Pancreas (tissue), 10 donors: ENCODE data around the gene MCC. TPM values are rescaled to one million over a fixed set of nuclear protein-coding genes. Genes with fewer than 3 reads are reported as not detected.

Experiments
- ATAC-seq, 4 donors: fragments of 200-7000 bp; cut with Tn5 transposase; one replicate each; pipeline versions ENCODE4 v1.8.0 to v1.9.1; 2020; ENCODE audit warnings: mild to moderate bottlenecking in 4 of 4, moderate library complexity in 4 of 4
- DNase-seq, 6 donors: peaks; one replicate each; pipeline ENCODE4 v3.0.0-alpha.2; 2020
- FAIRE-seq: peaks from 2 replicates; lab custom pipeline; 2012; peaks lifted over from hg19 to GRCh38; lab: Jason Lieb, UNC
- H3K27ac ChIP-seq, 4 donors: fragments of 200-600 bp; sonication (generic); 1 replicate in 3 of 4; 2 replicates in 1 of 4; pipeline versions ENCODE4 v1.5.0 to v1.8.0; 2020
- H3K27me3 ChIP-seq, 4 donors: fragments of 200-600 bp; one replicate each; pipeline ENCODE4 v1.8.0; 2021
- H3K36me3 ChIP-seq, 3 donors: fragments of 200-600 bp; sonication (generic) in 1 of 3; one replicate each; pipeline versions ENCODE4 v1.5.0 to v1.8.0; 2020 to 2021
- H3K4me1 ChIP-seq, 3 donors: fragments of 200-600 bp; one replicate each; pipeline ENCODE4 v1.8.0; 2021
- H3K4me3 ChIP-seq, 4 donors: fragments of 200-600 bp; sonication (generic) in 2 of 4; one replicate each; pipeline versions ENCODE4 v1.5.0 to v1.8.0; 2020 to 2021
- H3K9me3 ChIP-seq, 4 donors: fragments of 200-600 bp; one replicate each; pipeline ENCODE4 v1.8.0; 2021
- WGBS, 2 donors: extraction: QIAGEN DNeasy Blood & Tissue Kit; methylation state at CpG; one replicate each; pipeline ENCODE4 v1.1.7; 2013; 5-methylcytosine and 5-hydroxymethylcytosine counted together
- intact Hi-C, 3 donors: fragments of 100-400 bp; cut with DNase I; formaldehyde crosslinking; loops; one replicate each; pipeline versions ENCODE4 v1.11.1 to v1.14.2; 2022
- polyA plus RNA-seq, 2 donors: library from polyadenylated mRNA; stranded (reverse); fragments of 200-250 nt; gene quantifications; one replicate each; pipeline ENCODE4 v1.2.3, GENCODE V29; 2013
- total RNA-seq, 6 donors: library from RNA; stranded (reverse); fragmentation: NEBNext Ultra II Directional in 4 of 6; extraction: Animal tissue kit (Norgen Biotek cat#: 25700) in 4 of 6; gene quantifications; one replicate each; pipeline versions ENCODE4 v1.2.1 to v1.2.4, GENCODE V29; 2021 to 2023
- TF ChIP-seq, protein P1 (sequence below), 4 donors: fragments of 200-600 bp; sonication (generic) in 3 of 4; IDR thresholded peaks; one replicate each; pipeline versions ENCODE4 v1.5.0 to v1.8.0; 2021; ENCODE audit warnings: antibody characterized with exemption in 4 of 4
- donor health status: healthy with polysubstance abuse.
- donor health status: DM: no; HTN: no; CAD: no; lungs with moderate emphysema.
- donor health status: DM: no; HTN: no; CAD: no.
- donor health status: control.
- donor health status: control.
- donor health status: Bipolar disorder and iron deficiency.
- donor health status: DM: yes; HTN: yes; CAD: no.
- donor health status: DM: no; HTN: no; CAD: no.
- donor health status: DM: no; HTN: no; CAD: no.
- donor health status: DM: yes; HTN: yes; CAD: no.

Gene MCC
- total and polyA plus RNA-seq, 8 donors, result 1.3 to 8.3 (median 4.0) TPM

- WGBS, 2 donors, result 32 to 39% methylated on average over 7 of the region's 7 CpGs
- Histone ChIP-seq H3K27ac (no peak overlapping the region), H3K4me3 (no peak overlapping the region), H3K27me3 (no peaks in the 10 kb centered on the region), H3K4me1 (peaks cover 0 to 5% (median 5%) of the 10 kb centered on the region in 3 donors), H3K36me3 (no peaks in the 10 kb centered on the region), H3K9me3 (no peaks in the 10 kb centered on the region)
- FAIRE-seq, result no peak
- intact Hi-C loops, result loop anchor here in 1 of 3 donors (10.0 kb wide), 2 partner anchors 125 to 225 kb away; no protein-coding TSS in a partner anchor
- peak in 2 of 4 donors; percentile 37 to 45 for ATAC-seq
- no peak for DNase-seq
- TF ChIP-seq, protein P1, sequence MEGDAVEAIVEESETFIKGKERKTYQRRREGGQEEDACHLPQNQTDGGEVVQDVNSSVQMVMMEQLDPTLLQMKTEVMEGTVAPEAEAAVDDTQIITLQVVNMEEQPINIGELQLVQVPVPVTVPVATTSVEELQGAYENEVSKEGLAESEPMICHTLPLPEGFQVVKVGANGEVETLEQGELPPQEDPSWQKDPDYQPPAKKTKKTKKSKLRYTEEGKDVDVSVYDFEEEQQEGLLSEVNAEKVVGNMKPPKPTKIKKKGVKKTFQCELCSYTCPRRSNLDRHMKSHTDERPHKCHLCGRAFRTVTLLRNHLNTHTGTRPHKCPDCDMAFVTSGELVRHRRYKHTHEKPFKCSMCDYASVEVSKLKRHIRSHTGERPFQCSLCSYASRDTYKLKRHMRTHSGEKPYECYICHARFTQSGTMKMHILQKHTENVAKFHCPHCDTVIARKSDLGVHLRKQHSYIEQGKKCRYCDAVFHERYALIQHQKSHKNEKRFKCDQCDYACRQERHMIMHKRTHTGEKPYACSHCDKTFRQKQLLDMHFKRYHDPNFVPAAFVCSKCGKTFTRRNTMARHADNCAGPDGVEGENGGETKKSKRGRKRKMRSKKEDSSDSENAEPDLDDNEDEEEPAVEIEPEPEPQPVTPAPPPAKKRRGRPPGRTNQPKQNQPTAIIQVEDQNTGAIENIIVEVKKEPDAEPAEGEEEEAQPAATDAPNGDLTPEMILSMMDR (IDR thresholded peaks at IDR 0.05), result no peak
Observed at GRCh38 chr5:113379936-113380806, 108.1 kb downstream of the MCC start.

DNA sequence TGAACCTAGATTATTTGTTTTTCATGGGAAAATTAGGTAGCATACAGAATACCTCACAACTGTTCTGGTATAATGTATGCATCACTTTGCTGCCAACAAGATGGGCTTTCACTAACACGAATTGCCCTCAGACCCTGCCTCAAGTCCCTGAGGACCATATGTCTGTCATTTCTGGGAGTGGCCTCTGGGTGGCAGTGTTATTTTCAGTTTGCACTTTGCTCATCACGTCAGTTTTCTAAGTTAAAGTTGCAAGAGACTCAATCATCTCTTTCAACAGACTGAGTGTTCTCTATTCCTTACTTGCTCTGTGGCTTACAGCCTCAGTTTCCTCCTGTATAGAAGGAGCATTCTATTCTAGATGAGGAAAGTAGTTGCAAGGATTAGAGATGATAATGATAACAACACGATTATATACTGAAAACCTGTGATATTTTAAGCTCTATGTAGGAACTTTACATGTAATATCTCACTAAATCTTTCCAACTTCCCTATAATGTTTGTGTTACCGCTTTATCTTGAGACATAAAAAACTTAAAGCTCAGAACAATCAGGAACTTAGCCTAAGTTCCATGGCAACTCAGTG lies 109.2 kb downstream of the MCC start:
- H3K4me1 ChIP-seq, result peaks cover 0 to 5% (median 5%) of the 10 kb centered on the region in 3 donors
- DNase-seq, result peak in 4 of 6 donors; percentile 21 to 44 (median 32)
- peak; percentile 43 to 88 (median 83) for ATAC-seq
- no peaks in the 10 kb centered on the region for H3K27me3 ChIP-seq
- no peak overlapping the region for H3K27ac ChIP-seq
- WGBS, 2 donors, result 8 to 23% methylated on average over 4 of the region's 4 CpGs
- H3K9me3 ChIP-seq, result no peaks in the 10 kb centered on the region
- no peaks in the 10 kb centered on the region for H3K36me3 ChIP-seq
- TF ChIP-seq, protein P1 (IDR thresholded peaks at IDR 0.05), result peak; percentile 40 to 75 (median 64)
- FAIRE-seq, result peak; percentile 69
- no peak overlapping the region for H3K4me3 ChIP-seq
- intact Hi-C loops, result no loop called here

- DNase-seq, result no peak
- no peak for ATAC-seq
- Histone ChIP-seq H3K27ac (no peak overlapping the region), H3K4me1 (peaks cover 0 to 5% (median 5%) of the 10 kb centered on the region in 3 donors), H3K9me3 (no peaks in the 10 kb centered on the region), H3K27me3 (no peaks in the 10 kb centered on the region), H3K36me3 (no peaks in the 10 kb centered on the region), H3K4me3 (no peak overlapping the region)
- TF ChIP-seq, protein P1 (IDR thresholded peaks at IDR 0.05), result no peak
- WGBS, 2 donors, result 43 to 44% methylated on average over 2 of the region's 2 CpGs
- intact Hi-C loops, result no loop called here
- FAIRE-seq, result no peak
Observed at GRCh38 chr5:113378514-113378913, 109.7 kb downstream of the MCC start.

GRCh38 chr5:113378081-113378480 lies 110.2 kb downstream of the MCC start:
- ATAC-seq (peak in 2 of 4 donors; percentile 30 to 38), FAIRE-seq (no peak), DNase-seq (no peak)
- TF ChIP-seq, protein P1 (IDR thresholded peaks at IDR 0.05), result no peak
- intact Hi-C loops, result no loop called here
- Histone ChIP-seq H3K4me3 (no peak overlapping the region), H3K9me3 (no peaks in the 10 kb centered on the region), H3K27me3 (no peaks in the 10 kb centered on the region), H3K27ac (no peak overlapping the region), H3K4me1 (peaks cover 2 to 5% (median 5%) of the 10 kb centered on the region in 3 donors), H3K36me3 (no peaks in the 10 kb centered on the region)
